ENCODE data around the gene NRCAM. TPM values are rescaled to one million over a fixed set of nuclear protein-coding genes. Genes with fewer than 3 reads are reported as not detected.

NRCAM gene
- total RNA-seq, 5 donors from 2014 or later (not counting 1 experiment from before 2014, with no cell fraction given) = 3.1 to 10.7 (median 5.0) TPM

- Mint-ChIP-seq H3K9me3 (peaks cover 0 to 7% (median 4%) of the 10 kb centered on the region in 3 donors), H3K27me3 (peaks cover 22 to 27% of the 10 kb centered on the region in 2 donors), H3K36me3 (no peaks in the 10 kb centered on the region), H3K4me3 (no peak overlapping the region), H3K4me1 (peaks cover 8 to 12% (median 9%) of the 10 kb centered on the region in 3 donors), H3K27ac (no peak overlapping the region)
- no peak for DNase-seq
- H3K27me3 ChIP-seq (replicated peaks in 1 of 2; ENCODE audit: control insufficient read depth in 2 of 2, extremely low read depth in 1 of 2, insufficient read depth in 2 of 2, low read length in 1 of 2) = peaks cover 0 to 6% of the 10 kb centered on the region in 2 experiments
- no peak for ATAC-seq (replicated peaks in 1 of 4)
- no peak overlapping the region for H3K4me3 ChIP-seq (ENCODE audit: control insufficient read depth in 1 of 2, extremely low read depth in 1 of 2, low read length in 1 of 2)
- no peak overlapping the region for H3K27ac ChIP-seq (ENCODE audit: low read length)
- WGBS (ENCODE audit: insufficient coverage) = 100% methylated on average over 1 of the region's 3 CpGs
- H3K9me3 ChIP-seq = no peaks in the 10 kb centered on the region
- ChIA-PET POLR2A (no interaction called here), CTCF (no interaction called here)
- no peaks in the 10 kb centered on the region for H3K36me3 ChIP-seq (ENCODE audit: control insufficient read depth in 2 of 2, extremely low read depth in 1 of 2, insufficient read depth in 1 of 2, low read length in 1 of 2)
- no peaks in the 10 kb centered on the region for H3K4me1 ChIP-seq (ENCODE audit: control insufficient read depth in 1 of 2, extremely low read depth in 1 of 2, insufficient read depth in 2 of 2, low read length in 2 of 2)
Observed at GRCh38 chr7:108413782-108414492, 42.3 kb downstream of the NRCAM start.

- no peaks in the 10 kb centered on the region for H3K36me3 ChIP-seq (ENCODE audit: control insufficient read depth in 2 of 2, extremely low read depth in 1 of 2, insufficient read depth in 1 of 2, low read length in 1 of 2)
- H3K9me3 ChIP-seq = no peaks in the 10 kb centered on the region
- POLR2A ChIA-PET = no interaction called here
- no peaks in the 10 kb centered on the region for H3K36me3 Mint-ChIP-seq
- peaks cover 0 to 7% (median 4%) of the 10 kb centered on the region in 3 donors for H3K9me3 Mint-ChIP-seq
- H3K27me3 Mint-ChIP-seq = peaks cover 20 to 27% of the 10 kb centered on the region in 2 donors
- H3K27me3 ChIP-seq (replicated peaks in 1 of 2; ENCODE audit: control insufficient read depth in 2 of 2, extremely low read depth in 1 of 2, insufficient read depth in 2 of 2, low read length in 1 of 2) = peaks cover 0 to 6% of the 10 kb centered on the region in 2 experiments
- DNase-seq = no peak
- no peak overlapping the region for H3K4me3 Mint-ChIP-seq
- CTCF ChIA-PET = no interaction called here
- H3K4me3 ChIP-seq (ENCODE audit: control insufficient read depth in 1 of 2, extremely low read depth in 1 of 2, low read length in 1 of 2) = no peak overlapping the region
- H3K27ac Mint-ChIP-seq = no peak overlapping the region
- H3K4me1 Mint-ChIP-seq = peaks cover 7 to 11% (median 9%) of the 10 kb centered on the region in 3 donors
- no peak for ATAC-seq (replicated peaks in 1 of 4)
- no peak overlapping the region for H3K27ac ChIP-seq (ENCODE audit: low read length)
- no peaks in the 10 kb centered on the region for H3K4me1 ChIP-seq (ENCODE audit: control insufficient read depth in 1 of 2, extremely low read depth in 1 of 2, insufficient read depth in 2 of 2, low read length in 2 of 2)
Observed at GRCh38 chr7:108413337-108413736, 42.9 kb downstream of the NRCAM start.

GRCh38 chr7:108409146-108409545 lies 47.1 kb downstream of the NRCAM start:
- Histone ChIP-seq H3K9me3 (no peaks in the 10 kb centered on the region), H3K27ac (ENCODE audit: low read length) (no peak overlapping the region), H3K36me3 (ENCODE audit: control insufficient read depth in 2 of 2, extremely low read depth in 1 of 2, insufficient read depth in 1 of 2, low read length in 1 of 2) (no peaks in the 10 kb centered on the region), H3K4me3 (ENCODE audit: control insufficient read depth in 1 of 2, extremely low read depth in 1 of 2, low read length in 1 of 2) (no peak overlapping the region), H3K27me3 (replicated peaks in 1 of 2; ENCODE audit: control insufficient read depth in 2 of 2, extremely low read depth in 1 of 2, insufficient read depth in 2 of 2, low read length in 1 of 2) (peaks cover 0 to 3% of the 10 kb centered on the region in 2 experiments), H3K4me1 (ENCODE audit: control insufficient read depth in 1 of 2, extremely low read depth in 1 of 2, insufficient read depth in 2 of 2, low read length in 2 of 2) (no peaks in the 10 kb centered on the region)
- no peaks in the 10 kb centered on the region for H3K4me1 Mint-ChIP-seq
- ChIA-PET POLR2A (no interaction called here), CTCF (no interaction called here)
- 100% methylated on average over 1 of the region's 6 CpGs for WGBS (ENCODE audit: insufficient coverage)
- no peak for ATAC-seq (replicated peaks in 1 of 4)
- H3K36me3 Mint-ChIP-seq = no peaks in the 10 kb centered on the region
- peaks cover 5 to 7% of the 10 kb centered on the region in 2 donors for H3K27me3 Mint-ChIP-seq
- H3K4me3 Mint-ChIP-seq = no peak overlapping the region
- peaks cover 0 to 7% (median 4%) of the 10 kb centered on the region in 3 donors for H3K9me3 Mint-ChIP-seq
- no peak for DNase-seq
- H3K27ac Mint-ChIP-seq = no peak overlapping the region

GRCh38 chr7:108408296-108408991 lies 47.8 kb downstream of the NRCAM start:
- no peak overlapping the region for H3K27ac ChIP-seq (ENCODE audit: low read length)
- H3K27me3 ChIP-seq (replicated peaks in 1 of 2; ENCODE audit: control insufficient read depth in 2 of 2, extremely low read depth in 1 of 2, insufficient read depth in 2 of 2, low read length in 1 of 2) = no peaks in the 10 kb centered on the region
- Mint-ChIP-seq H3K27ac (no peak overlapping the region), H3K4me1 (no peaks in the 10 kb centered on the region), H3K9me3 (peaks cover 0 to 3% (median 3%) of the 10 kb centered on the region in 3 donors), H3K4me3 (no peak overlapping the region), H3K36me3 (no peaks in the 10 kb centered on the region), H3K27me3 (peaks cover 3 to 7% of the 10 kb centered on the region in 2 donors)
- H3K36me3 ChIP-seq (ENCODE audit: control insufficient read depth in 2 of 2, extremely low read depth in 1 of 2, insufficient read depth in 1 of 2, low read length in 1 of 2) = no peaks in the 10 kb centered on the region
- DNase-seq = no peak
- WGBS (ENCODE audit: insufficient coverage) = 100% methylated on average over 1 of the region's 7 CpGs
- H3K9me3 ChIP-seq = no peaks in the 10 kb centered on the region
- POLR2A ChIA-PET = no interaction called here
- H3K4me3 ChIP-seq (ENCODE audit: control insufficient read depth in 1 of 2, extremely low read depth in 1 of 2, low read length in 1 of 2) = no peak overlapping the region
- no peak for ATAC-seq (replicated peaks in 1 of 4)
- no peaks in the 10 kb centered on the region for H3K4me1 ChIP-seq (ENCODE audit: control insufficient read depth in 1 of 2, extremely low read depth in 1 of 2, insufficient read depth in 2 of 2, low read length in 2 of 2)
- CTCF ChIA-PET = no interaction called here

GRCh38 chr7:108407676-108408075 lies 48.6 kb downstream of the NRCAM start:
- H3K27ac ChIP-seq (ENCODE audit: low read length) = no peak overlapping the region

GRCh38 chr7:108406222-108406890 lies 49.9 kb downstream of the NRCAM start:
- Histone ChIP-seq H3K36me3 (ENCODE audit: control insufficient read depth in 2 of 2, extremely low read depth in 1 of 2, insufficient read depth in 1 of 2, low read length in 1 of 2) (no peaks in the 10 kb centered on the region), H3K9me3 (no peaks in the 10 kb centered on the region), H3K27me3 (replicated peaks in 1 of 2; ENCODE audit: control insufficient read depth in 2 of 2, extremely low read depth in 1 of 2, insufficient read depth in 2 of 2, low read length in 1 of 2) (no peaks in the 10 kb centered on the region), H3K4me1 (ENCODE audit: control insufficient read depth in 1 of 2, extremely low read depth in 1 of 2, insufficient read depth in 2 of 2, low read length in 2 of 2) (no peaks in the 10 kb centered on the region), H3K27ac (ENCODE audit: low read length) (no peak overlapping the region), H3K4me3 (ENCODE audit: control insufficient read depth in 1 of 2, extremely low read depth in 1 of 2, low read length in 1 of 2) (no peak overlapping the region)
- no peaks in the 10 kb centered on the region for H3K36me3 Mint-ChIP-seq
- no peak for DNase-seq
- no peak overlapping the region for H3K27ac Mint-ChIP-seq
- peaks cover 1 to 4% of the 10 kb centered on the region in 2 donors for H3K27me3 Mint-ChIP-seq
- no CpG with 5 or more reads among the region's 1 CpG for WGBS (ENCODE audit: insufficient coverage)
- H3K9me3 Mint-ChIP-seq = no peaks in the 10 kb centered on the region
- no peak for ATAC-seq (replicated peaks in 1 of 4)
- H3K4me3 Mint-ChIP-seq = no peak overlapping the region
- ChIA-PET CTCF (interaction anchor here in 1 of 2 donors (1.0 kb wide), 1 partner anchor 90 kb away, joined by 3 read pairs; no protein-coding TSS in a partner anchor), POLR2A (no interaction called here)
- H3K4me1 Mint-ChIP-seq = no peaks in the 10 kb centered on the region

More at GRCh38 chr7:108407676-108408075, 48.6 kb downstream of the NRCAM start:
- WGBS (ENCODE audit: insufficient coverage) = no CpG with 5 or more reads among the region's 2 CpGs
- Histone ChIP-seq H3K4me3 (ENCODE audit: control insufficient read depth in 1 of 2, extremely low read depth in 1 of 2, low read length in 1 of 2) (no peak overlapping the region), H3K4me1 (ENCODE audit: control insufficient read depth in 1 of 2, extremely low read depth in 1 of 2, insufficient read depth in 2 of 2, low read length in 2 of 2) (no peaks in the 10 kb centered on the region), H3K36me3 (ENCODE audit: control insufficient read depth in 2 of 2, extremely low read depth in 1 of 2, insufficient read depth in 1 of 2, low read length in 1 of 2) (no peaks in the 10 kb centered on the region), H3K27me3 (replicated peaks in 1 of 2; ENCODE audit: control insufficient read depth in 2 of 2, extremely low read depth in 1 of 2, insufficient read depth in 2 of 2, low read length in 1 of 2) (no peaks in the 10 kb centered on the region), H3K9me3 (no peaks in the 10 kb centered on the region)
- no peaks in the 10 kb centered on the region for H3K9me3 Mint-ChIP-seq
- H3K27ac Mint-ChIP-seq = no peak overlapping the region
- ChIA-PET POLR2A (no interaction called here), CTCF (no interaction called here)
- no peaks in the 10 kb centered on the region for H3K36me3 Mint-ChIP-seq
- H3K4me1 Mint-ChIP-seq = no peaks in the 10 kb centered on the region
- H3K27me3 Mint-ChIP-seq = peaks cover 1 to 4% of the 10 kb centered on the region in 2 donors
- ATAC-seq (replicated peaks in 1 of 4) (no peak), DNase-seq (no peak)
- no peak overlapping the region for H3K4me3 Mint-ChIP-seq

Measured in T-cell (primary cell).